ENCODE data around the gene MEIS2. TPM values are rescaled to one million over a fixed set of nuclear protein-coding genes. Genes with fewer than 3 reads are reported as not detected.

MEIS2 gene
- total and polyA plus RNA-seq, 2 donors (not counting 3 experiments of a cell fraction or from before 2014, with no cell fraction given): 22.5 to 26.2 TPM

- no peaks in the 10 kb centered on the region for H3K9me3 ChIP-seq (replicated peaks; ENCODE audit: control insufficient read depth, insufficient read depth, low read length)
- no peaks in the 10 kb centered on the region for H3K36me3 ChIP-seq (ENCODE audit: control insufficient read depth in 2 of 2, extremely low read depth in 1 of 2, insufficient read depth in 2 of 2, low read length in 2 of 2)
- intact Hi-C loops (cut with micrococcal nuclease): no loop called here
- H3K9ac ChIP-seq (replicated peaks; ENCODE audit: extremely low read depth, insufficient read depth, low read length): no peak overlapping the region
- dilution Hi-C loops (cut with MboI; ENCODE audit: extremely low pct_ligation_motif_present, low sequenced_read_pairs): no loop called here
- no peak for TF ChIP-seq POLR2AphosphoS5 (IDR thresholded peaks at IDR 0.05; ENCODE audit: insufficient read depth, low read depth, low read length)
- no peak for TF ChIP-seq CTCF (IDR thresholded peaks at IDR 0.05; ENCODE audit: extremely low read depth in 1 of 2, insufficient read depth in 1 of 2, low read depth in 1 of 2, low read length in 2 of 2)
- no peak for TF ChIP-seq MYC (IDR thresholded peaks at IDR 0.05; ENCODE audit: low read depth, low read length)
- no peak for TF ChIP-seq FOS (IDR thresholded peaks at IDR 0.05; ENCODE audit: borderline replicate concordance, insufficient read depth, low read length)
- TF ChIP-seq POLR2A (IDR thresholded peaks at IDR 0.05; ENCODE audit: low read depth, low read length): no peak
- TF ChIP-seq MAX (IDR thresholded peaks at IDR 0.05; ENCODE audit: insufficient read depth, insufficient read length): no peak
- no peak for TF ChIP-seq EZH2 (IDR thresholded peaks at IDR 0.05; ENCODE audit: borderline replicate concordance, low read depth, low read length, severe bottlenecking)
- TF ChIP-seq GATA2 (IDR thresholded peaks at IDR 0.05; ENCODE audit: insufficient read depth, insufficient read length, low read depth, low read length): no peak
- no peaks in the 10 kb centered on the region for H3K27me3 ChIP-seq (ENCODE audit: control insufficient read depth in 2 of 2, insufficient read depth in 2 of 2, low read length in 2 of 2)
- H3K9me1 ChIP-seq (replicated peaks; ENCODE audit: control insufficient read depth, extremely low read depth, insufficient read depth, low read length): no peaks in the 10 kb centered on the region
- DNase-seq (ENCODE audit: low read depth, low spot score): no peak
- H3K27ac ChIP-seq (ENCODE audit: insufficient read depth, low read depth, low read length): no peak overlapping the region
- no peak for FAIRE-seq
- BruUV-seq (replicated peaks): no TSS peak
- no peaks in the 10 kb centered on the region for H4K20me1 ChIP-seq (replicated peaks; ENCODE audit: control insufficient read depth, extremely low read depth, insufficient read depth, low read length)
- CTCF ChIA-PET: interaction anchor here (1.2 kb wide), 1 partner anchor 76 kb away, joined by 3 read pairs; no protein-coding TSS in a partner anchor
- POLR2A ChIA-PET: no interaction called here
- H3K4me1 ChIP-seq (ENCODE audit: control insufficient read depth, extremely low read depth, insufficient read depth, low read length): no peaks in the 10 kb centered on the region
- H2AFZ ChIP-seq (ENCODE audit: low read depth, low read length): no peak overlapping the region
- H3K4me3 ChIP-seq (replicated peaks in 1 of 3; ENCODE audit: insufficient read depth in 1 of 3, low read depth in 1 of 3, low read length in 3 of 3): no peak overlapping the region
- H3K4me2 ChIP-seq (ENCODE audit: insufficient read depth, low read length): no peak overlapping the region
- no peaks in the 10 kb centered on the region for H3K79me2 ChIP-seq (ENCODE audit: control insufficient read depth, insufficient read depth, low read length)
Measured at GRCh38 chr15:37014566-37014965, 85.8 kb downstream of the MEIS2 start.
